C4-2B (cell line): ENCODE results near the gene MOAP1.

Source experiments
- H3K27ac ChIP-seq: fragments of 450-650 bp; 2 replicates; pipeline ENCODE4 v1.5.1; 2017
- ZFX ChIP-seq: fragments of 450-650 bp; IDR thresholded peaks from 2 replicates; pipeline ENCODE4 v1.6.1; 2017
- TF ChIP-seq, protein P1 (sequence below): fragments of 450-650 bp; conservative IDR thresholded peaks from 2 replicates; pipeline ENCODE4 v1.5.1; 2017; ENCODE audit warnings: mild to moderate bottlenecking

The MOAP1 gene

DNA sequence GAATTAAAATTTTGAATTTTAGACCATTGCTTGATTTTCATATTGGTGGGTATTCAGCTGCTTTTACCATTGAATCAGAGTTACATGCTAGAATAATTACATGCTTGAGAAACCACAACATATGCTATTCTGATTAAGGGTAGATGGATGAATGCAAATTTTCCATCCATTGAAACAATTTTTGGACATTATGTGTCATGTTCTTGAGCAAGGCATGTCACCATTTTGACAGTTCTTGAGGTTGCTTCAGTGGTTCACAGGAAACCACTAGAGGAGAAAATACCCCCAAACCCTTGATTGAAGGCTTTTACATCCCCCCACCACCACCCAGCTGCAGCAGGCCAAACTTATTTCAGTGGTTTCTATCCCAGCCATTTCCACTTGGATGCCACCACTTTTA lies 35.8 kb upstream of the MOAP1 start:
- no peak for TF ChIP-seq ZFX
- TF ChIP-seq, protein P1, sequence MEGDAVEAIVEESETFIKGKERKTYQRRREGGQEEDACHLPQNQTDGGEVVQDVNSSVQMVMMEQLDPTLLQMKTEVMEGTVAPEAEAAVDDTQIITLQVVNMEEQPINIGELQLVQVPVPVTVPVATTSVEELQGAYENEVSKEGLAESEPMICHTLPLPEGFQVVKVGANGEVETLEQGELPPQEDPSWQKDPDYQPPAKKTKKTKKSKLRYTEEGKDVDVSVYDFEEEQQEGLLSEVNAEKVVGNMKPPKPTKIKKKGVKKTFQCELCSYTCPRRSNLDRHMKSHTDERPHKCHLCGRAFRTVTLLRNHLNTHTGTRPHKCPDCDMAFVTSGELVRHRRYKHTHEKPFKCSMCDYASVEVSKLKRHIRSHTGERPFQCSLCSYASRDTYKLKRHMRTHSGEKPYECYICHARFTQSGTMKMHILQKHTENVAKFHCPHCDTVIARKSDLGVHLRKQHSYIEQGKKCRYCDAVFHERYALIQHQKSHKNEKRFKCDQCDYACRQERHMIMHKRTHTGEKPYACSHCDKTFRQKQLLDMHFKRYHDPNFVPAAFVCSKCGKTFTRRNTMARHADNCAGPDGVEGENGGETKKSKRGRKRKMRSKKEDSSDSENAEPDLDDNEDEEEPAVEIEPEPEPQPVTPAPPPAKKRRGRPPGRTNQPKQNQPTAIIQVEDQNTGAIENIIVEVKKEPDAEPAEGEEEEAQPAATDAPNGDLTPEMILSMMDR: no peak
- H3K27ac ChIP-seq: no peak overlapping the region

DNA sequence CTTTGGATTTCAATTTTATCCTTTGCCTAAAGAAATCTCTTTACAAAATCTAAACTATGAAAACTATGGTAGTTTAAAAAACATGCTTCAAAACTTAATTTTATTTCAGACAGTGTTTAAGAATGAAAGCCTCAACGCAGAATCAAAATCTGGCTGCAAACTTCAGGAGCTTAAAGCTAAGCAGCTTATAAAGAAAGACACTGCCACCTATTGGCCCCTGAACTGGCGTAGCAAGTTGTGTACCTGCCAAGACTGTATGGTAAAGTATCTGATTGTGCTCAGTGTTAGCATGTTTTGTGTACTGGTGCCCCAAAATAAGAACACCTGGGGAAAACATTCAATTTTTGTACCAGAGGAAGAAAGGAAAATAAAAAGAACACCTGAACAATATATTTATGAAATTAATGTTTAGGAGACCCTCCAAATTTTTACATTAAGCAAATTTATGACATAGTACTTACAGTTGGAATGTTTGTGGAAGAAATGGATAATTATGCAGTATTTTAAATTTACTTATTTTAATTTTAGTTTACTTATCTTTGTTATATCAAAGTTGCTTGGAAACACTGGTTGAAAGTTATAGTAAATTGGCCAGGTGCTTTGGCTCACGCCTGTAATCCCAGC lies 34.5 kb upstream of the MOAP1 start:
- TF ChIP-seq, protein P1: peak; percentile 87
- no peak for TF ChIP-seq ZFX
- no peak overlapping the region for H3K27ac ChIP-seq

DNA sequence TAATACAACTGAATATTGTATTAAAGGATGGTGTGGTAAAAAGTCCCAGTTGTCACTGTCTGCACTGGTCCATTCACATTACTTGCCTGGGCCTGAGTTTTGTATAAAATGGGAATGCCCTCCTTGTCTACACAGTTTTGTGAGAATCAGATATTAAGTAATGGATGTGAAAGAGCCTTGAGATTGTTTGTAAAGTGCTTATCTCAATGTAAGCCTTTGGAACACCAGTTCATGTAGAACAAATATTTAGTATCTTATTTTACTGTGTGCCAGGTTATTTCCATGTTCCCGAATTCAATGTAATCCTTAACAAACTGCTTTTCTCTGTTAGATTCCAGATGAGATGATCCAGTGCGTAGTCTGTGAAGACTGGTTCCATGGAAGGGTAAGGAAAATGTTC lies 29.9 kb upstream of the MOAP1 start:
- no peak overlapping the region for H3K27ac ChIP-seq
- no peak for TF ChIP-seq ZFX
- TF ChIP-seq, protein P1: no peak

DNA sequence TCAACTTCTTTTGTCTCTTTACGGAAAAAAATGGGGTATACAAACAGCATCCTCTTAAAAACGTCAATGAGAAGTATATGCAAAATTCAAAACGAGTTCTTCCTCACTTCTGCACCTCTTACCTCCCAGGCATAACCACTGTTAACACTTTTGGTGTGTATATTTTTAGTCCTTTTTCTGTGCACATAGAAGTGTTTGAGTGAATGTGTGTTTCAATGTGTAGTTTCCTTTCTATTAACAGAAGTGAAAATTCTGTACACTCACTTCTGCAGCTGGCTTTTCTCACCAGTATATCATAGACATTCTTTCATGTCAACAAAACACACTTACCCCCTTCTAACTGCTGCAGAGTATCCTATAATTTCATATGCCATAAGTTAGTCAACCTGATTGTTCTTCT lies 27.7 kb upstream of the MOAP1 start:
- no peak overlapping the region for H3K27ac ChIP-seq
- TF ChIP-seq, protein P1: no peak
- TF ChIP-seq ZFX: no peak

- TF ChIP-seq, protein P1: peak; percentile 61
- TF ChIP-seq ZFX: peak; percentile 80
- H3K27ac ChIP-seq: peak overlapping the region; percentile 85
Measured at GRCh38 chr14:93207468-93208308, 23.0 kb upstream of the MOAP1 start.

- H3K27ac ChIP-seq: peak within 1 kb of the TSS; percentile 85
- no peak; the same call in 1 of the 2 replicates for TF ChIP-seq ZFX
- TF ChIP-seq, protein P1: peak; percentile 68
Measured at GRCh38 chr14:93206793-93207467, 22.2 kb upstream of the MOAP1 start, which contains the start of the genes GON7 and UBR7. GON7 (minus strand) TSS chr14:93207065; CDS start chr14:93207037, 28 bp downstream. UBR7 (plus strand) TSS chr14:93207256; CDS start chr14:93207292, 36 bp downstream.
